Hepatocyte (in vitro differentiated cells): ENCODE results near the gene LCP1.

Experiments
- CTCF ChIP-seq: fragments of 200-600 bp; sonication (generic); IDR thresholded peaks from 2 replicates; pipeline ENCODE4 v1.5.1; 2016; ENCODE audit warnings: antibody characterized with exemption, mild to moderate bottlenecking; ENCODE audit not compliant: poor library complexity
- EZH2 ChIP-seq: fragments of 200-600 bp; sonication (generic); IDR thresholded peaks from 2 replicates; pipeline ENCODE4 v1.6.1; 2016; ENCODE audit warnings: antibody characterized with exemption, mild to moderate bottlenecking, borderline replicate concordance

GRCh38 chr13:46181840-46182490 is at the start of gene LCP1:
- no peak for TF ChIP-seq CTCF
- TF ChIP-seq EZH2: no peak
